Activated T-cell treated with anti-CD3 and anti-CD28 coated beads, Interleukin-2, amount 50 U/mL, for 4 hours (primary cell): ENCODE results near the gene PATJ. TPM values are rescaled to one million over a fixed set of nuclear protein-coding genes. Genes with fewer than 3 reads are reported as not detected.
"Not testable (repeated sequence)": the region's sequence is repeated elsewhere in the genome, so short reads cannot be mapped to it uniquely, and the experiment has no call there.

ENCODE experiments used
- ATAC-seq, 2 donors: fragments of 200-7000 bp; cut with Tn5 transposase; one replicate each; pipeline ENCODE4 v1.10.0; 2021
- DNase-seq: peaks from one replicate; pipeline ENCODE4 v3.0.0-alpha.2; 2020
- H3K27me3 Mint-ChIP-seq: one replicate; pipeline ENCODE4 v1.8.0; 2021; ENCODE audit warnings: low read depth, mixed read lengths
- H3K36me3 Mint-ChIP-seq: one replicate; pipeline ENCODE4 v1.8.0; 2022; ENCODE audit warnings: mixed read lengths; ENCODE audit not compliant: insufficient read depth
- H3K4me1 Mint-ChIP-seq: one replicate; pipeline ENCODE4 v1.8.0; 2021; ENCODE audit warnings: low read depth, mixed read lengths
- H3K4me3 Mint-ChIP-seq: one replicate; pipeline ENCODE4 v1.8.0; 2021; ENCODE audit warnings: mild to moderate bottlenecking, moderate library complexity, mixed read lengths
- H3K9me3 Mint-ChIP-seq: one replicate; pipeline ENCODE4 v1.8.0; 2021; ENCODE audit warnings: mixed read lengths
- total RNA-seq, 3 donors: library from RNA; stranded (reverse); gene quantifications; one replicate each; pipeline ENCODE4 v1.2.1, GENCODE V29; 2021

PATJ gene
- 1 to 10 TPM; 3.4 to 4.1 (median 3.9) TPM for total RNA-seq

GRCh38 chr1:61741711-61742619 is at the start of gene PATJ:
PATJ (plus strand) TSS chr1:61742480; CDS start chr1:61762893, 20,413 bp downstream.
- ATAC-seq (peak; percentile 88), DNase-seq (peak; percentile 58)
- Mint-ChIP-seq H3K4me1 (peaks cover 22% of the 10 kb centered on the region), H3K9me3 (no peaks in the 10 kb centered on the region), H3K27me3 (no peaks in the 10 kb centered on the region), H3K4me3 (peak within 1 kb of the TSS; percentile 92), H3K36me3 (no peaks in the 10 kb centered on the region)

- Mint-ChIP-seq H3K27me3 (no peaks in the 10 kb centered on the region), H3K4me3 (no peak overlapping the region), H3K9me3 (no peaks in the 10 kb centered on the region), H3K4me1 (no peaks in the 10 kb centered on the region), H3K36me3 (peaks cover 40% of the 10 kb centered on the region)
- no peak for ATAC-seq
- DNase-seq, result no peak
Measured at GRCh38 chr1:61699911-61700851, 42.1 kb upstream of the PATJ start.

GRCh38 chr1:61708953-61709907 is 33.0 kb upstream of the PATJ start:
- Mint-ChIP-seq H3K4me1 (peaks cover 2% of the 10 kb centered on the region), H3K27me3 (no peaks in the 10 kb centered on the region), H3K9me3 (no peaks in the 10 kb centered on the region), H3K36me3 (peaks cover 19% of the 10 kb centered on the region), H3K4me3 (no peak overlapping the region)
- DNase-seq, result no peak
- ATAC-seq, result no peak

GRCh38 chr1:61709908-61710289 is 32.4 kb upstream of the PATJ start:
- DNase-seq (no peak), ATAC-seq (no peak)
- Mint-ChIP-seq H3K4me3 (no peak overlapping the region), H3K9me3 (no peaks in the 10 kb centered on the region), H3K27me3 (no peaks in the 10 kb centered on the region), H3K4me1 (peaks cover 2% of the 10 kb centered on the region), H3K36me3 (peaks cover 23% of the 10 kb centered on the region)

GRCh38 chr1:61711257-61711656 is 31.0 kb upstream of the PATJ start:
- not testable (repeated sequence) for DNase-seq, H3K4me1 Mint-ChIP-seq, H3K27me3 Mint-ChIP-seq, H3K9me3 Mint-ChIP-seq, ATAC-seq, H3K4me3 Mint-ChIP-seq
- peaks cover 20% of the 10 kb centered on the region for H3K36me3 Mint-ChIP-seq

GRCh38 chr1:61711969-61712368 is 30.3 kb upstream of the PATJ start:
- Mint-ChIP-seq H3K4me3 (no peak overlapping the region), H3K4me1 (peaks cover 4% of the 10 kb centered on the region), H3K27me3 (no peaks in the 10 kb centered on the region), H3K36me3 (peaks cover 20% of the 10 kb centered on the region), H3K9me3 (no peaks in the 10 kb centered on the region)
- DNase-seq, result no peak
- no peak for ATAC-seq

GRCh38 chr1:61718996-61719663 is 23.1 kb upstream of the PATJ start:
- DNase-seq, H3K27me3 Mint-ChIP-seq, ATAC-seq, H3K9me3 Mint-ChIP-seq, H3K4me3 Mint-ChIP-seq: not testable (repeated sequence)
- peaks cover 16% of the 10 kb centered on the region for H3K4me1 Mint-ChIP-seq
- H3K36me3 Mint-ChIP-seq, result peaks cover 16% of the 10 kb centered on the region

- Mint-ChIP-seq H3K4me3 (peak overlapping the region; percentile 90), H3K4me1 (peaks cover 20% of the 10 kb centered on the region), H3K27me3 (no peaks in the 10 kb centered on the region), H3K36me3 (peaks cover 5% of the 10 kb centered on the region), H3K9me3 (no peaks in the 10 kb centered on the region)
- ATAC-seq (no peak), DNase-seq (no peak)
Measured at GRCh38 chr1:61724506-61724812, 17.8 kb upstream of the PATJ start.

GRCh38 chr1:61724813-61725694 is 17.2 kb upstream of the PATJ start, which contains the start of gene TM2D1:
TM2D1 (minus strand) TSS chr1:61725141; CDS start chr1:61725120, 21 bp downstream.
- H3K4me3 Mint-ChIP-seq, result peak within 1 kb of the TSS; percentile 90
- DNase-seq (peak; percentile 74), ATAC-seq (peak; percentile 97 to 98)
- H3K36me3 Mint-ChIP-seq, result peaks cover 5% of the 10 kb centered on the region
- peaks cover 20% of the 10 kb centered on the region for H3K4me1 Mint-ChIP-seq
- no peaks in the 10 kb centered on the region for H3K9me3 Mint-ChIP-seq
- no peaks in the 10 kb centered on the region for H3K27me3 Mint-ChIP-seq

- Mint-ChIP-seq H3K27me3 (no peaks in the 10 kb centered on the region), H3K4me3 (no peak overlapping the region), H3K9me3 (no peaks in the 10 kb centered on the region), H3K36me3 (no peaks in the 10 kb centered on the region), H3K4me1 (peaks cover 15% of the 10 kb centered on the region)
- ATAC-seq (no peak), DNase-seq (no peak)
Measured at GRCh38 chr1:61727544-61727943, 14.7 kb upstream of the PATJ start.

- ATAC-seq, result not testable (repeated sequence)
Measured at GRCh38 chr1:61730679-61731078, 11.6 kb upstream of the PATJ start.

GRCh38 chr1:61732726-61733125 is 9.6 kb upstream of the PATJ start:
- Mint-ChIP-seq H3K9me3 (no peaks in the 10 kb centered on the region), H3K4me1 (peaks cover 5% of the 10 kb centered on the region), H3K27me3 (no peaks in the 10 kb centered on the region), H3K4me3 (no peak overlapping the region), H3K36me3 (no peaks in the 10 kb centered on the region)
- DNase-seq, result no peak
- ATAC-seq, result no peak

More at GRCh38 chr1:61730679-61731078, 11.6 kb upstream of the PATJ start:
- H3K9me3 Mint-ChIP-seq, H3K27me3 Mint-ChIP-seq, H3K4me3 Mint-ChIP-seq, H3K4me1 Mint-ChIP-seq, H3K36me3 Mint-ChIP-seq, DNase-seq: not testable (repeated sequence)
